IPS-18a (cell line): ENCODE data around the gene STMN1.

Source experiments
- H3K27ac ChIP-seq: one replicate; pipeline ENCODE4 v1.5.1; 2013; ENCODE audit warnings: low read length
- H3K27me3 ChIP-seq: one replicate; pipeline ENCODE4 v1.6.1; 2013; ENCODE audit warnings: mild to moderate bottlenecking, low read length; ENCODE audit not compliant: control insufficient read depth, insufficient read depth
- H3K36me3 ChIP-seq: one replicate; pipeline ENCODE4 v1.6.1; 2013; ENCODE audit warnings: low read depth, low read length; ENCODE audit not compliant: control insufficient read depth
- H3K4me1 ChIP-seq: one replicate; pipeline ENCODE4 v1.6.1; 2013; ENCODE audit warnings: low read depth, low read length; ENCODE audit not compliant: control insufficient read depth
- H3K4me3 ChIP-seq: one replicate; pipeline ENCODE4 v1.5.1; 2013; ENCODE audit warnings: low read length
- H3K9ac ChIP-seq: one replicate; pipeline ENCODE4 v1.6.1; 2013; ENCODE audit warnings: mild to moderate bottlenecking, low read length, moderate library complexity
- H3K9me3 ChIP-seq: one replicate; pipeline ENCODE4 v1.6.1; 2013; ENCODE audit warnings: low read depth, low read length; ENCODE audit not compliant: control insufficient read depth

Gene STMN1

DNA sequence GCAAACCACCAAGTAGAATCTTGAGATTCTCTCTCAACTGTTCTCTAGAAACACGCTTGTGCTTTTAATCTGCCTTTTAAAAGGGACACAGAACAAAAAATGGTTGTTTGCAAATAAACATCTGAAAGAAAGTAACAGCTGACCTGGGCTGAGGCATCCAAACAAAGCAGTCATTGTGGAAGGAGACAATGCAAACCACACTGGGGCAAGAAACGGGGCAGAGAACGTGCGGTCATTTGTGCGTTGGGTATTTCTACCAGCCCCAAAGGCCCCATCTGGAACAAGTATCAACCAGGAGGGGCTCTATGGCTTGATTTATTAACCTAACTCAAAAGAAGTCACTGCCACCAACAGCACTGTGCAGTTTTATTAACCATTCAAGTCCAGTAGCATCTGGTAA is 6.0 kb downstream of the STMN1 start:
- Histone ChIP-seq H3K27ac (no peak overlapping the region), H3K27me3 (no peaks in the 10 kb centered on the region), H3K9me3 (no peaks in the 10 kb centered on the region), H3K4me1 (peaks cover 13% of the 10 kb centered on the region), H3K4me3 (no peak overlapping the region), H3K9ac (no peak overlapping the region), H3K36me3 (peaks cover 58% of the 10 kb centered on the region)

DNA sequence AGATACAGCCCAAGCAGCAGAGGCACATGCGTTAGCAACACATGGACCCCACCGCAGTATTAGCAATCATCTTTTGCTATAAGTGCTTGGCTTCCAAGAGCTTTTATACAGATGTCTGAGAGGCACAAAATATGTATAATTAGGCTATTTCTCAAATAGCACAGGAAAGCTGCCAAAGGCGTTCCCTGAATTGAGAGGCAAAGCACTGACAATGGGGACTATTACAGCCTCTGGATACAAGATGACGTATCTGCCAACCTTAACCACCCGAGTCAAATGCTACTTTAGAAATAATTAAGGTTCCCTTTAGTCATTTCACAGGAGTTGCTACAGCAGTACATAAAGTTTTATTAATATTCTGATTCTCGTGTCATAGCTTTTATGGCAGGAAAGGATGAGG is 6.4 kb downstream of the STMN1 start:
- H3K27ac ChIP-seq: no peak overlapping the region
- peaks cover 58% of the 10 kb centered on the region for H3K36me3 ChIP-seq
- H3K4me3 ChIP-seq: no peak overlapping the region
- no peaks in the 10 kb centered on the region for H3K27me3 ChIP-seq
- no peak overlapping the region for H3K9ac ChIP-seq
- H3K9me3 ChIP-seq: no peaks in the 10 kb centered on the region
- peaks cover 13% of the 10 kb centered on the region for H3K4me1 ChIP-seq

DNA sequence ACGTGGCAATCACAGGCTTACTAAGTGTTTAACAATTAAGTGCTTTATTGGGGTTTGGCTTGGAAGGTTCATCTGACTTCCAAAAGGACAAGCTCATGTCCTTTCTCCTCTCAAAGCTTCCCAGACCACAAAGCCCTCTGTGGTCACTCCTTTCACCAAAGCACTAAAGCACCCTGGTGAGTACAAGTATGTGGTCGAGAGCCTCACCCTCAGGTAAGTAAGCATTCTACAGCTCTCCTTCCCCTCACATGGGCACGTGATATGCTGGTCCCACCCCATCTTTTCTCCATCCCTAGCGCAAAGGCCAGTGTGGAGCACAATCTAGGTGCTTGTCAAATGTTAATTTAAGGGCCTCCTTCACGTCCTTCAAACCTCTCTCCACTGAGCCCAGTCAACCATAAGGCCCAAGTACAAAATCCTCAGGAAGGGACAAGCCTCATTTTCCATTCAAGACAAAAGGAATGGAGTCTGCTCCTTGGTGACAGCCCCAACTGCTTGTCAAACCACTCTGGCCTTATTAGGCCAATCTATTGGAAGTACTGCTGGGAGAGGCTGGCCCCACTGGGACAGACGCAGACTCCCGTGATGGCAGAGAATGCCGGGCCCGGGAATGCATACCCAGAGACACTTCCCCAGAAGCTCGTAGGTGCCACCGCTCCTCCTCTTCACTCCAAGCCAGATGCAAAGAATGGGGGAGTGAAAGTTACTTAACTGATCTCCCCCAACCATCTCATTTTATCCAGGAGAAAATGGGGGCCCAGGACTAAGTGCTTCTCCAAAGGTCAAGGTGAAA is 7.8 kb downstream of the STMN1 start:
- Histone ChIP-seq H3K27ac (no peak overlapping the region), H3K9ac (no peak overlapping the region), H3K27me3 (no peaks in the 10 kb centered on the region), H3K4me1 (peaks cover 3% of the 10 kb centered on the region), H3K36me3 (peaks cover 53% of the 10 kb centered on the region), H3K9me3 (no peaks in the 10 kb centered on the region), H3K4me3 (no peak overlapping the region)

DNA sequence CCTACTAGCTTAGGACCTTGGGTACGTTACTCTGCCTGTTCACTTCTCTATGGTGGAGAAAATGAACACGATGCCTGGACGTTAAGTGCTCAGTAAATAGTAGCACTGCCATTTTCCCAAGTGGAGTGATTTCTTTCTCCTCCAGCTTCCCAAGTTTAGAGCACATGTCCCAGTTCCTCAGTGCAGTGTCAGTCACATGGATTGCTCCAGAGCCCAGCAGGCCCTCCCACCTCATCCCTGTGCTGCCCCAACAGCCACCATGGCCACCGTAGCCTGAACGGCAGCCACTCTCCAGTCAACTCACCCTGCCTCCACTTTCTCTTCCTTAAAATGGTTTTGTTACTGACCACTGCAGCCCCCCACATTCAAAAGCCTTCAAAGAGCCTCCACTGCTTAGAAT is 8.5 kb downstream of the STMN1 start:
- Histone ChIP-seq H3K36me3 (peaks cover 46% of the 10 kb centered on the region), H3K27ac (no peak overlapping the region), H3K27me3 (no peaks in the 10 kb centered on the region), H3K4me3 (no peak overlapping the region), H3K9ac (no peak overlapping the region), H3K4me1 (peaks cover 3% of the 10 kb centered on the region), H3K9me3 (no peaks in the 10 kb centered on the region)

DNA sequence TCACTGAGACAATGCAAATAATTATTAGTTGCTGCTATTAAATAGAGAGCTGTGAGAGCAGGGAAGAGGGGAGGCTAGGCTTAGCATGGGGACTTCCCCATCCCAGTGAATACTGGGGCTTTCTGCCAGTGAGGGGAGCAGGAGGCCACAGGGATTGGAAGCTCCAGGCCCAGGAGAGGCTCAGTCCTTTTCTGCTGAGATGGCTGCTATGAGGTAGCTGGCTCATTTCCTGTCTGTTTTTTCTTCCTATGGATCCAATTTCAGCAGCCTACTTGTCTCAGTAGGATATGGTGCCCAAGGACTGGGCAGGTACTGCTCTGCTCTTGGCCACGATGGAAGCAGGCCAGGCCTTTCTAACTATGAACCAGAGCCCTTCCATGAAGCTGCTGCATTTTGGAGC is 10.0 kb downstream of the STMN1 start:
- H3K9me3 ChIP-seq: no peaks in the 10 kb centered on the region
- H3K27me3 ChIP-seq: no peaks in the 10 kb centered on the region
- no peak overlapping the region for H3K4me3 ChIP-seq
- no peak overlapping the region for H3K27ac ChIP-seq
- no peak overlapping the region for H3K9ac ChIP-seq
- H3K36me3 ChIP-seq: peaks cover 31% of the 10 kb centered on the region
- peaks cover 13% of the 10 kb centered on the region for H3K4me1 ChIP-seq

DNA sequence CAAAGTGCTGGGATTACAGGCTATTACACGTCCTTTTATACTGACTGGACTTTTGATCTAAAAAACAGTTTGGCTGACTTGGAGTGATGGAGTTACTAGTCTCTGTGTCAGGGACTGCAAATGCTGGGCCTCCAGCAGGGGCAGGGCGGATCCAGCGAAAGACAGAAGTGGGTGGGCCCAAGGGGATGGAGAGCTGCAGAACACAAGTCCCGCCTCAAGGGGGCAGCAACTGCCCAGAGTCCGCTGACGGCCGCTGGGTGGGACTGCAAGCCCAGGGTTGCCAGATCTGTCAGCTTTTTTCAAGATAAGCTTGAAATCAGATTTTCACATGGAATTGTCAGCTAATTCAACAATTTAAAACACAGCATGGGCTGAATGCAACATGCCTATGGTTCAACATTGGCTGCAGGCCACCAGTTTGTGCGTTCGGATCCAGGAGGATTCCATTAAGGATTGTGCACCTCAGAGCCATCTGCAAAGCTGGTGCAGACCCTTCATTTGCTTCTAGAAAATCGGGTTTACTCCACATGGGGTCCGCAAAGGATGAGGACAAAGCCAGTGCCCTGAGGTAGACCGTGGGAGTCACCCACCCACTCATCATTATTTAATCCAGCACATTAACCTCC is 10.7 kb downstream of the STMN1 start:
- Histone ChIP-seq H3K9me3 (no peaks in the 10 kb centered on the region), H3K27ac (no peak overlapping the region), H3K36me3 (peaks cover 23% of the 10 kb centered on the region), H3K9ac (no peak overlapping the region), H3K4me1 (peaks cover 14% of the 10 kb centered on the region), H3K4me3 (no peak overlapping the region), H3K27me3 (no peaks in the 10 kb centered on the region)

DNA sequence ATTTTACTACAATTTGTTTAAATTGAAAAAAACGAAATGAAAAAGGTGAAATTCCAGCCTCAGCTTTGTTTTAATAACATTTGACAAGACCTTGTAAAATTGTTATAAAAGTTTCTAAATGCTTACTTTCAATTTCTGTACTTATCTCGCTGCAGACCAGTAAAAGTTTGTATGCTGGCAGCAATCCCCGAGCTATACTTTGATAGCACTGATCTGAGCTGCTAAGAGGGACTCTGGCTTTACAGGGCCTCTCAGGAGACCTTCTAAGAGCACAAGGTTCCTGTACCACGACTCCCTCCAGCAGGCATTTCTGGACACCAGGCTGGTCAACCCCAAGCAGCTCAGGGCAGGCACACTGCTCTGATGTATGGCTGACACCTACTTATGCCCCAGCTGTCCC is 13.1 kb downstream of the STMN1 start:
- Histone ChIP-seq H3K27ac (no peak overlapping the region), H3K9me3 (no peaks in the 10 kb centered on the region), H3K4me1 (peaks cover 23% of the 10 kb centered on the region), H3K9ac (no peak overlapping the region), H3K27me3 (no peaks in the 10 kb centered on the region), H3K4me3 (no peak overlapping the region), H3K36me3 (no peaks in the 10 kb centered on the region)

DNA sequence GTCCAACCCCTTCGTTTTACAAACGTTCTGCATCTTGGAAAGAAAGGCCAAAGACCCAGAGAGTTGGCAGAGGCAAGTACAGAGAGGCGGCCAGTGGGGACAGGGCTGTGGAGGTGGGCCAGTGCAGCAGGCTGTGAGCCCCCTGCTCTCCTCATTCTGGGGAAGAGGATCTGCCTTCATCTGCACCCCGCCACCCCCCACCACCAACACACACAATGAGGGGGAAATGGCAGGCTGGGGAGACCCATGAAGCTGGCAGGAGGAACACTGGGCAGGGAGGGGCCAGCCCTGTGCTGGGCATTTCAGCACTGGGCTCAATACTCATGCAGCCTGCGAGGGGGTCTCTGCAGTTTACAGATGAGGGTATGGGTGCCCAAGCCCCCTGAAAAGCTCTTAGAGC is 14.6 kb downstream of the STMN1 start:
- Histone ChIP-seq H3K4me1 (peaks cover 23% of the 10 kb centered on the region), H3K27ac (no peak overlapping the region), H3K27me3 (no peaks in the 10 kb centered on the region), H3K36me3 (no peaks in the 10 kb centered on the region), H3K9ac (no peak overlapping the region), H3K4me3 (no peak overlapping the region), H3K9me3 (no peaks in the 10 kb centered on the region)

DNA sequence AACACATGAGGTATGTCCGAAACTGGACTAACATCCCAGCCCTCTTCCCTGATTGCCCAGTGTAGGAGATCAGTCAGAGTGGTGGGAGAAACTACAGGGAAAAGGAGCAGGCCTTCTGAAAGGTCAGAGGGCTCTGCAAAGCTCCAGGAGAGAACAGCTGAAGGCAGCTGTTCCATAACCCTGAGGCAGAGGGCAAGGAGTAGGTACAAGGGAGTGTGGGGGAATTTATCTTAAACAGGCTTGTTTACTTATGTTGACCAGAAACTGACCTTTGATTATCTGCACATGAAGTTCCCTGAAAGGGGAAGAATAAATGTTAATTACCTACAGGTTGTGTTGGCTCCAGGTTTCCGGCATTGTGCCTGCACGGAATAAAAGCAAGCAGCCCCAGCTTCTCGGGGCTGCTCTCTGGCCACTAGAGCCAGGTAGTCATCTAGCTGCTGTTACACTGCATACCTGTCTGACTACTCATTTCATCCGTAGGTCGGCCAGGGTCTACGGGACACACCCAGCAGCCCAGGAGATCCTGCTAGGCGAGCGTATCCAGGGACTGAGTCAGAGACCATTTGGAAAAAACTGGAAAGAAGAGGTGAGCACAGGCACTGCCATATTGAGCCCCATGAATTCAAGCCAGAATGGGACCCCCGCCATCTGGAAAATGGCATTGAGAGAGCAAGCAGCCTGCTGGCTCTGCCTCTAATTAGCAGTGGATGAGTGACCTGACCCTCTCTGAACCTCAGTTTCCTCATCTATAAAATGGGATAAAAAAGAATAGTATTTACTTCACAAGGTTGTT is 15.8 kb downstream of the STMN1 start:
- H3K27me3 ChIP-seq: no peaks in the 10 kb centered on the region
- no peak overlapping the region for H3K9ac ChIP-seq
- peaks cover 20% of the 10 kb centered on the region for H3K4me1 ChIP-seq
- no peak overlapping the region for H3K27ac ChIP-seq
- H3K36me3 ChIP-seq: no peaks in the 10 kb centered on the region
- H3K4me3 ChIP-seq: no peak overlapping the region
- no peaks in the 10 kb centered on the region for H3K9me3 ChIP-seq

DNA sequence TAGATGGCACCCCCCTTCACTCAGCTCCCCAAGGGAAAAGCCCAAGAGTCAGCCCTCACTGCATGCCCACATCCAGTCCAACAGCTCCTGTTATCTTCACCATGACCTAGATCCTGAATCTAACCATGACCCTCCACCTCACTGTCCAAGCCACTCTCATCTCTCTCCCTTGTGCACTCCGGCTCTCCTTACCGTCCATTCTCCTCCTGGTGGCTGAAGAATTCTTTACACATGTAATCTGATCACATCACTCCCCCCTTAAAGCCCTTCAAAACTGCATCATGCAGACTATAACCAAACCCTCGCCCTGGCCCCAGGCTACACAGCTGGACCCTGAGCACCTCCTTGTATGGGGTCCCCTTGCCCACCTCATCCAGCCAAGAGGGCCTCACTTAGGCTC is 16.7 kb downstream of the STMN1 start:
- no peaks in the 10 kb centered on the region for H3K36me3 ChIP-seq
- no peaks in the 10 kb centered on the region for H3K9me3 ChIP-seq
- H3K27ac ChIP-seq: no peak overlapping the region
- H3K27me3 ChIP-seq: no peaks in the 10 kb centered on the region
- no peak overlapping the region for H3K4me3 ChIP-seq
- H3K4me1 ChIP-seq: peaks cover 20% of the 10 kb centered on the region
- no peak overlapping the region for H3K9ac ChIP-seq

DNA sequence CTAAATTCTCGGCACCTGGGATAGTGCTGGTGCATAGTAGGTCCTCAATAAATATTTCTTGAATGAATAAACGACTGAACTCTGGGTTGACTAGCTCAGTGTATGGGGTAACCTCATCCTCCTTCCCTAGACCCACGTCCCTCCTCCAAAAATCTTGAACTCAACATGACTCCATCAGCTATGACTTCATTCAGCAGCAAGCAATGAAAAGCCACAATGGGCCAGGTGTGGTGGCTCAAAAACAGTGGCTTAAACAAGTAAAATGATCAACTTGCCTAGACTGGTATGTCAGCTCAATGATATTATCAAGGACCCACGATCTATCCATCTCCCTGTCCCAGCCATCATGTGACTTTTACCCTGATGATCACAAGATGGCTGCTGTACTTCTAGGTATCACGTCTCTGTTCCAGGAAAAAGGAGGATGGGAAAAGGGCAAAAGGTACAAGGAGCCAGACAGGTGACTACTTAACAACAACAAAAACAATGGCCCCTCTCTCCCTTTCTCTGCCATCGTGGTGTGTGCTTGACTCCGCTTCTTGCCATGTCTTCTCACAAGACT is 17.7 kb downstream of the STMN1 start:
- Histone ChIP-seq H3K9ac (no peak overlapping the region), H3K4me3 (no peak overlapping the region), H3K4me1 (peaks cover 20% of the 10 kb centered on the region), H3K36me3 (no peaks in the 10 kb centered on the region), H3K27me3 (no peaks in the 10 kb centered on the region), H3K9me3 (no peaks in the 10 kb centered on the region), H3K27ac (no peak overlapping the region)
